ENCODE data around the gene ADCY2.
A peak's percentile ranks its signal among the peaks of the same experiment; 100 is the strongest.

ADCY2 gene

DNA sequence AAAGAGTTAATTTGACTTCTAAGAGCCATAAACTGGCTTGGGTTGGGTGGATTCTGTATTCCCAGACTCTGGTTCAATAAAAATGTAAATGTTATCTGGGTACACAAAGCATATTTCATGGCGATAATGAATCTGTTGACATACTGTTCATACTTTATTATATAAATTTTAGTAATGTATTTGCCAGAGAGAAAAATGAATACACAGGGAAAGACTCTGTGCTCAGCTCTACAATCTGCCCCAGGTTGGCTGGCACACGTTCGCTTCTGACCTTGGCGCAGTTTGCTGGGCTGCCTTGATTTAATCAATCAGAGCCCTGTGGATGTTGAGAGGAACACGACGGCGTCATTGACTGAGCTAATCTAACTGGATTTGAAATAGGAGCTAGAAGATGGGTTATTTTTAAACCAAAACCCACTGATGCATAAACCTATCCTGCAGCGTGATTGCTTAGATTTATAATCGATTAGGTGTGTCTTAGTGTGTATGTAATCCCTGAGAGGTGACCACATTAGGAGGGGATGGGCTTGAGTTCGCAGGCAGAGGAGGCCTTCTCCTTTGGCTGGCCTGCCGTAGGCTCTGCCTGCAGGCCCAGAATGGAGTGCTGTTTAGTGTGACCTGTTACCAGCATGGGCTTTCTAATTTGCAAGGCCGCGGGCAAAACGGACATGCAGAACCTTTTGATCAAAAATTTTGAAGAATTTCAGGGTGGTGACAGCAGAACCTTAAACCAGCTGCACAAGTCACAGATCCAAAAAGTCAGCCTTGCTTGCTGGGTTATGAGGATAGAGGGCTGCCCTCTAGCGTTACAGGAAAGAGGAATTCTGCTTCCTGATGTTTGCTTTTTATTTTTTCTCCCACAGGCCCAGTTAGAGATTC lies 3.9 kb upstream of the ADCY2 start:
- Histone ChIP-seq H3K79me1 (ENCODE audit: low read length) (no peaks in the 10 kb centered on the region), H3K23ac (ENCODE audit: low read length) (no peak overlapping the region), H3K56ac (ENCODE audit: low read length) (peak overlapping the region; percentile 82), H3K4me1 (ENCODE audit: control insufficient read depth, low read depth, low read length) (no peaks in the 10 kb centered on the region), H4K8ac (ENCODE audit: low read depth, low read length) (no peak overlapping the region), H3K27me3 (ENCODE audit: insufficient read depth, low read length, poor library complexity) (no peaks in the 10 kb centered on the region), H2BK120ac (ENCODE audit: low read depth, low read length) (peak overlapping the region; percentile 3), H3K27ac (ENCODE audit: low read depth, low read length) (no peak overlapping the region), H2BK5ac (ENCODE audit: low read length) (peak overlapping the region; percentile 64), H4K5ac (ENCODE audit: low read length) (no peak overlapping the region), H3K4me3 (ENCODE audit: low read length) (no peak overlapping the region), H3K4ac (ENCODE audit: low read depth, low read length) (peak overlapping the region; percentile 89), H2BK15ac (replicated peaks; ENCODE audit: low read depth) (peak overlapping the region; percentile 79), H3K18ac (ENCODE audit: low read length) (peak overlapping the region; percentile 90), H2AK5ac (ENCODE audit: low read length) (no peak overlapping the region), H3K79me2 (ENCODE audit: control insufficient read depth, insufficient read depth, low read length) (peaks cover 9% of the 10 kb centered on the region), H3K36me3 (ENCODE audit: control insufficient read depth, insufficient read depth, low read length) (no peaks in the 10 kb centered on the region), H3K4me2 (ENCODE audit: low read length) (no peak overlapping the region), H3K9ac (ENCODE audit: low read length) (peak overlapping the region; percentile 36)
- DNase-seq: peak; percentile 89
- WGBS (ENCODE audit: extremely low coverage, insufficient coverage, low lambda C conversion rate): no CpG with 5 or more reads among the region's 15 CpGs

DNA sequence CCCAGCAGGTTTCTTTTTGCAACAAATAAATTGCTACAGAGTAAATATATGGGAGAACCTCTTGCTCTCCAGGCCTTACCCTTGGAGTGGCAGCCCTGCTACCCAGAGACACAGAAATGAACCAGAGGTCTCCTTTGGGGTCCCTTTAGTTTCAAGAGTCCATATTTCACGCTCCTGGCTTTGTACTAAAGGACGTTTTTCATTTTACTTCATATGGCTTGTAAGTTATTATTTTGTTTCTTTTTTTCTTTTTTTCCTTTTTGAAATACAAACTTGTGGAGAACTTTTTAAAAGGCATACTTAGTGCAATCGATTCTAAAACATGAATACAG lies 3.3 kb upstream of the ADCY2 start:
- no peak overlapping the region for H3K4me2 ChIP-seq (ENCODE audit: low read length)
- H3K79me1 ChIP-seq (ENCODE audit: low read length): no peaks in the 10 kb centered on the region
- H3K4me1 ChIP-seq (ENCODE audit: control insufficient read depth, low read depth, low read length): no peaks in the 10 kb centered on the region
- H3K27ac ChIP-seq (ENCODE audit: low read depth, low read length): no peak overlapping the region
- H3K79me2 ChIP-seq (ENCODE audit: control insufficient read depth, insufficient read depth, low read length): peaks cover 15% of the 10 kb centered on the region
- no peaks in the 10 kb centered on the region for H3K36me3 ChIP-seq (ENCODE audit: control insufficient read depth, insufficient read depth, low read length)
- peak overlapping the region; percentile 90 for H3K18ac ChIP-seq (ENCODE audit: low read length)
- H3K27me3 ChIP-seq (ENCODE audit: insufficient read depth, low read length, poor library complexity): no peaks in the 10 kb centered on the region
- WGBS (ENCODE audit: extremely low coverage, insufficient coverage, low lambda C conversion rate): no CpG with 5 or more reads among the region's 3 CpGs
- no peak overlapping the region for H3K23ac ChIP-seq (ENCODE audit: low read length)
- H3K9ac ChIP-seq (ENCODE audit: low read length): no peak overlapping the region
- no peak overlapping the region for H3K4me3 ChIP-seq (ENCODE audit: low read length)
- H2BK15ac ChIP-seq (replicated peaks; ENCODE audit: low read depth): no peak overlapping the region
- H2BK120ac ChIP-seq (ENCODE audit: low read depth, low read length): peak overlapping the region; percentile 95
- DNase-seq: no peak
- H4K8ac ChIP-seq (ENCODE audit: low read depth, low read length): no peak overlapping the region
- no peak overlapping the region for H2BK5ac ChIP-seq (ENCODE audit: low read length)
- H2AK5ac ChIP-seq (ENCODE audit: low read length): no peak overlapping the region
- H3K56ac ChIP-seq (ENCODE audit: low read length): no peak overlapping the region
- H3K4ac ChIP-seq (ENCODE audit: low read depth, low read length): peak overlapping the region; percentile 89
- H4K5ac ChIP-seq (ENCODE audit: low read length): no peak overlapping the region

DNA sequence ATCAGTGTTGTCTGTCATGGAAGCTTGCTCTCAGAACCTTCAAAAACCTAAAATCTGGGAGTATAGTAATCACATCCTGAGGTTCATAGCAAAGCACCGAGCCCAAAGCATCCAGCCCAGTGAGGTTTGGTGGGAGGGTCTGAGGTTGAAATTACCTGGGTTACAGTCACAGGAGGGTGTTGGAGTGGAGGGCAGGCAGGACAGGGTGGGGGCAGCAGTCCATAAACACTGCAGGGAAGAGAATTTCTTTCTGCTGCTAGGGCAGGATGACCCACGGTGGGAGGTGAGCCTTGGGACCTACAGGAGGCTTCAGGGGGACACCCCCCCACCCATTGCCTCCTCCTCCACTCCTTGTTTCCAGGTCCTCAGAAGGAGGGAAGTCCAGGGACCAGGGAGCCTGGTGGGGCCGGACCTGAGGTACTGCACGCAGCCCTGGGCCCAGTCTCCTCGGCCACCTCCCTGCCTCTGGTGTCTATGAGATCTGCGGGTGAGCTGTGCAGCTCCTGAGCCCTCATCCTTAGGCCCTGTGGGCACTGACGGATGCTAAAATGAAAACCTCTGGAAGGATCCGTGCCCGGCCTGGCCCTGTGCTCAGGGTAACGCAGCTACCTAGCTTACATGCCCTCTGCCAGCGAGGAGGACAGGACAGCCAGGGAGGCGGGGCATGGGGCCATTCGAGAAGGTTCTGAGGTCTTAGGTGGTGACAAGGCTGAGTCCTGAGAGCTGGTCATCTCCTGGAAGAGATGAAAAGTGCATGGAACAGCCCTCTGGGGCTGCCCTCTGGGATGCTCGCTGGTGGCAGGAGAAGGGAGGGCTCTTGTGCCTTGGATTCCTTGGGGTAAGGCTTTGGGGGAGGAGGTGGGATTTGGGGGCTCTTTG lies 1.8 kb upstream of the ADCY2 start:
- H3K79me2 ChIP-seq (ENCODE audit: control insufficient read depth, insufficient read depth, low read length): peaks cover 30% of the 10 kb centered on the region
- no peak overlapping the region for H3K4me2 ChIP-seq (ENCODE audit: low read length)
- no peak overlapping the region for H4K8ac ChIP-seq (ENCODE audit: low read depth, low read length)
- no peaks in the 10 kb centered on the region for H3K36me3 ChIP-seq (ENCODE audit: control insufficient read depth, insufficient read depth, low read length)
- H3K18ac ChIP-seq (ENCODE audit: low read length): peak overlapping the region; percentile 62
- peak overlapping the region; percentile 96 for H3K56ac ChIP-seq (ENCODE audit: low read length)
- DNase-seq: peak; percentile 70
- peak overlapping the region; percentile 93 for H3K9ac ChIP-seq (ENCODE audit: low read length)
- WGBS (ENCODE audit: extremely low coverage, insufficient coverage, low lambda C conversion rate): no CpG with 5 or more reads among the region's 14 CpGs
- peak overlapping the region; percentile 56 for H2BK120ac ChIP-seq (ENCODE audit: low read depth, low read length)
- peak overlapping the region; percentile 4 for H3K27ac ChIP-seq (ENCODE audit: low read depth, low read length)
- no peak overlapping the region for H4K5ac ChIP-seq (ENCODE audit: low read length)
- no peak overlapping the region for H3K4me3 ChIP-seq (ENCODE audit: low read length)
- no peak overlapping the region for H2BK15ac ChIP-seq (replicated peaks; ENCODE audit: low read depth)
- peak overlapping the region; percentile 84 for H3K4ac ChIP-seq (ENCODE audit: low read depth, low read length)
- no peaks in the 10 kb centered on the region for H3K4me1 ChIP-seq (ENCODE audit: control insufficient read depth, low read depth, low read length)
- no peak overlapping the region for H3K23ac ChIP-seq (ENCODE audit: low read length)
- H3K27me3 ChIP-seq (ENCODE audit: insufficient read depth, low read length, poor library complexity): no peaks in the 10 kb centered on the region
- H3K79me1 ChIP-seq (ENCODE audit: low read length): no peaks in the 10 kb centered on the region
- H2BK5ac ChIP-seq (ENCODE audit: low read length): peak overlapping the region; percentile 48
- no peak overlapping the region for H2AK5ac ChIP-seq (ENCODE audit: low read length)

DNA sequence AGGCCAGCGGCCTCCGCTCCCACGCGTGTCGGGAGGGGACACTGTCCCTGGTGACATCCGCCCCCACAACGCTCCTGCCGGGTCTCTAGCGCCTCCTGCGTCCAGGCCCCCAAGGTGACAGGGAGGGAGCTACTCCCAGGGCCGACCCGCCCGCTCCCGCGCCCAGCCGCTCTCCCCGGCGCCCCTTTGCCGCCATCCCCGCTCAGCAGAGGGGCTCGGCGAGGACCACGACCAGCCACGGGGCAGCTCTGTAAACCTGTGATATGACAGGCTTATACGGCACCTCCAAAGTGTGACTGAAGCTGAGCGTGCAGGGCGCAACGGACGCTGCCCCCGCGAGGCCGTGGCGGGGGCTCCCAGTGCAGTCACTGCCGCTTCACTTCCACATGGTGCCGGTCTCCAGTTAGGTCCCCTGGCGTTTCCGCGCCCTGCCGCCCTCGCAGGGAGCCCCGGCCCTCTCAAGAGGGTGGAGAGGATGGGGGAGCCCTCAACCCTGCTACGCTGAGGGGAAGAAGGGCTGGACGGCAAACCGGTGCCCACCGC lies 978 bp upstream of the ADCY2 start:
- H2BK15ac ChIP-seq (replicated peaks; ENCODE audit: low read depth): no peak overlapping the region
- WGBS (ENCODE audit: extremely low coverage, insufficient coverage, low lambda C conversion rate): no CpG with 5 or more reads among the region's 45 CpGs
- peak overlapping the region; percentile 89 for H2BK5ac ChIP-seq (ENCODE audit: low read length)
- peak overlapping the region; percentile 79 for H3K27ac ChIP-seq (ENCODE audit: low read depth, low read length)
- no peaks in the 10 kb centered on the region for H3K79me1 ChIP-seq (ENCODE audit: low read length)
- H3K27me3 ChIP-seq (ENCODE audit: insufficient read depth, low read length, poor library complexity): no peaks in the 10 kb centered on the region
- peak overlapping the region; percentile 100 for H3K23ac ChIP-seq (ENCODE audit: low read length)
- peak overlapping the region; percentile 86 for H3K4me2 ChIP-seq (ENCODE audit: low read length)
- peak overlapping the region; percentile 93 for H3K9ac ChIP-seq (ENCODE audit: low read length)
- no peak overlapping the region for H2BK120ac ChIP-seq (ENCODE audit: low read depth, low read length)
- peak overlapping the region; percentile 96 for H3K56ac ChIP-seq (ENCODE audit: low read length)
- peak overlapping the region; percentile 62 for H3K18ac ChIP-seq (ENCODE audit: low read length)
- peaks cover 32% of the 10 kb centered on the region for H3K79me2 ChIP-seq (ENCODE audit: control insufficient read depth, insufficient read depth, low read length)
- no peaks in the 10 kb centered on the region for H3K36me3 ChIP-seq (ENCODE audit: control insufficient read depth, insufficient read depth, low read length)
- H3K4me3 ChIP-seq (ENCODE audit: low read length): peak overlapping the region; percentile 47
- H3K4me1 ChIP-seq (ENCODE audit: control insufficient read depth, low read depth, low read length): no peaks in the 10 kb centered on the region
- H4K5ac ChIP-seq (ENCODE audit: low read length): no peak overlapping the region
- peak overlapping the region; percentile 84 for H3K4ac ChIP-seq (ENCODE audit: low read depth, low read length)
- no peak overlapping the region for H4K8ac ChIP-seq (ENCODE audit: low read depth, low read length)
- H2AK5ac ChIP-seq (ENCODE audit: low read length): no peak overlapping the region
- DNase-seq: peak; percentile 74

DNA sequence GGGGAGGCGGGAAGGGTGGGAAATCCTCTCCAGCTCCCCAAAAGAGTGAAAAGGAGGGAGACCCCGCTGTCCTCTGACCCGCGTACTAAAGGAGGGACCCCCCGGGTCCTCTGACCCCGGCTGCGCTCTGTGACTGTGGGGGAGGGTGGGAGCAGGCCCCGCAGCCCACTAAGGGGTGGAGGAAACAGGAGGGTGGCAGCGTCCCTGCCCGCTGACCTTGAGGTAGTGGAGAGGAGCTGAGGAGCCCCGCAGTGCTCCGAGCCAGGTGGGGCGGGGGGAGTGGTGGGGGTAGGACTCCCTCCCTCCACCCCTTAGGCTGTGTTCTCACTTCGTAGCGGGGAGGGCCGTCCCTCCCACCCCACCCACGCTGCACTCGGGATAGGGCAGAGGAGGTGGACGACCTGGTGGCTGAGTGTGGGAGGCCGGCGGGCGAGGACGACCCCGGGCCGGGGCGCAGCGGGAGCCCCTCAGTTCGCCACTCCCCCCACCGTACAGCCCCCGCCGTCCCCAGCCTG lies 449 bp upstream of the ADCY2 start:
- peak; percentile 85 for DNase-seq
- no peaks in the 10 kb centered on the region for H3K79me1 ChIP-seq (ENCODE audit: low read length)
- no peak overlapping the region for H4K5ac ChIP-seq (ENCODE audit: low read length)
- no peak overlapping the region for H4K8ac ChIP-seq (ENCODE audit: low read depth, low read length)
- H2BK15ac ChIP-seq (replicated peaks; ENCODE audit: low read depth): peak overlapping the region; percentile 80
- peak overlapping the region; percentile 93 for H3K9ac ChIP-seq (ENCODE audit: low read length)
- H3K27ac ChIP-seq (ENCODE audit: low read depth, low read length): peak overlapping the region; percentile 79
- peaks cover 34% of the 10 kb centered on the region for H3K79me2 ChIP-seq (ENCODE audit: control insufficient read depth, insufficient read depth, low read length)
- no peak overlapping the region for H2AK5ac ChIP-seq (ENCODE audit: low read length)
- H2BK120ac ChIP-seq (ENCODE audit: low read depth, low read length): peak overlapping the region; percentile 47
- peak overlapping the region; percentile 47 for H3K4me3 ChIP-seq (ENCODE audit: low read length)
- no peaks in the 10 kb centered on the region for H3K4me1 ChIP-seq (ENCODE audit: control insufficient read depth, low read depth, low read length)
- WGBS (ENCODE audit: extremely low coverage, insufficient coverage, low lambda C conversion rate): no CpG with 5 or more reads among the region's 31 CpGs
- peak overlapping the region; percentile 100 for H3K23ac ChIP-seq (ENCODE audit: low read length)
- H3K56ac ChIP-seq (ENCODE audit: low read length): peak overlapping the region; percentile 96
- peak overlapping the region; percentile 89 for H2BK5ac ChIP-seq (ENCODE audit: low read length)
- no peaks in the 10 kb centered on the region for H3K27me3 ChIP-seq (ENCODE audit: insufficient read depth, low read length, poor library complexity)
- peak overlapping the region; percentile 96 for H3K4ac ChIP-seq (ENCODE audit: low read depth, low read length)
- H3K36me3 ChIP-seq (ENCODE audit: control insufficient read depth, insufficient read depth, low read length): no peaks in the 10 kb centered on the region
- H3K4me2 ChIP-seq (ENCODE audit: low read length): peak overlapping the region; percentile 86
- H3K18ac ChIP-seq (ENCODE audit: low read length): peak overlapping the region; percentile 62

All from mesendoderm (in vitro differentiated cells).